SIG-M5 treated with dmso at 0.1 percent for 504 hours (cell line): Measurements from ENCODE around the gene INTS12.
A peak's percentile ranks its signal among the peaks of the same experiment; 100 is the strongest.

ENCODE experiments used
- DNase-seq: peaks from one replicate; lab custom pipeline; 2025; ENCODE audit not compliant: unreplicated experiment; lab: John Stamatoyannopoulos, UW

INTS12 gene

DNA sequence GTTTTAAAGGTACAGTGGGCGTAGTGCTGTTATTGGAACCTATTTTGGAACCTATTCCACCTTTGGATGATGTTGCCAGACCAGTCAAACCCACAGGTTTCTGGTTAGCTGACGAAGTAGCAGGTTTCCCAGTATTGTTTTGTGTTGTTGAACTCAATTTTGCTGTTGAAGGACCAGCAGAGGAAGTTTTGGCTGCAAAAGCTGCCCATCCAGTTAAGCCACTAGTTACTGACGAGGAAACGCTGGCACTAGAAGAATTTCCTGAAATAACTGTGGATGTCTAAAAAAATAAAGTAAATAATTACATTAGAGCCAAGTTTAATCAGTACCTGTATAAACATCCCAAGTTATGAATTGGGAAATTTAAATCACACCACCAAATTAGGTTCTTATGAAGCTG lies 25.5 kb downstream of the INTS12 start:
- DNase-seq, result peak; percentile 43

- no peak for DNase-seq
Observed at GRCh38 chr4:105679186-105679585, 29.3 kb downstream of the INTS12 start.

DNA sequence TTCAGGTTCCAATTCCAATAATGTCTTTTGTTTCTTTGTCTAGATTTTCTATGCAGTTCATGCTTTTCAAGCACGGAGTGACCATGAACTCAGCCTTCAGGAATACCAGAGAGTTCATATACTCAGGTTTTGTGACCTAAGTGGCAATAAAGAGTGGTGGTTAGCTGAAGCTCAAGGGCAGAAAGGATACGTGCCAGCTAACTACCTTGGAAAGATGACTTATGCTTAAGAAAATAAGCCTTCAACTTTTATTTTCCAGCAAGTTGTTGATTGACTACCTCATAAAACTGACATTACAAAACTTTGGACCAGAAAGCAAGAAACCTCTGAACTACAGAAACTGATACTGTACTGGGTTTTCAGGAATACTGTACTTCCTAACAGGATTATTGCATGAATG lies 30.8 kb downstream of the INTS12 start:
- DNase-seq, result no peak

- DNase-seq, result no peak
Observed at GRCh38 chr4:105674011-105674410, 34.5 kb downstream of the INTS12 start.

GRCh38 chr4:105671301-105671700 lies 37.2 kb downstream of the INTS12 start:
- DNase-seq, result no peak

DNA sequence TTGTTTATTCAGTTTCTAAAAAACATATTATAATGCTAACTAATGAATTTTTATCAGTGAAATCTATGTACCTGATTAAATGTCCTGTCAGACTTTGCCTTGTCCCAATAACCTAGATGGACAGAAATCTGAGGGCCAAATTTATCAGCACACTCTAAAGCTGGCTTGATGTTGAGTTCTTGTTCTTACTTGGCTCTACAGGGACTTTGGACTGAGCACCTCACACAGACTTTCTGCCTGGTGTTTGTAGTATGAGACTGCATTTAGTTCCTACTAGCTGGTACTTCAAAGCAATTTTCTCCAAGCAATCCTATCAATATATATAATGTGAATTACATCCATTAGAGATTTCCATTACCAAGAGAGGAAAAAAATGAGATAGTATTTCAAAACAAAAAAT lies 37.8 kb downstream of the INTS12 start:
- no peak for DNase-seq

DNA sequence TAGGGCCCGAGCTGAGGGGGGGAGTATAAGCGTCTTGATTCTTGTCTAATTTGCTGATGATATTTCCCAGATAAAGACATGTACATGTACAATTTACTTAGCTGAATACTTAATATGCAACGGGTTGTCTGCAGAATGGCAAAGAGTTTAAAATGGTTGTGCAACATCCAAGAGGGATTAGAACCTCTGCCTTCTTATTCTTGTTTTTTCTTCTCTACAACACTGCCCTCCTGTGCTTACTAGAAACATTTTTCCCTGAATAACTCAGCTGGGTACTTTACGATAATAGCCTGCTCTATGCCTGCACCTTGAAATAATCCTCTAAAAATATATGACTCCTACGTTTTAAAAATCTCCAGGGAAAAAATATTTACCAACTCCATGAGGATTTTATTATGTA lies 41.8 kb downstream of the INTS12 start:
- DNase-seq, result peak; percentile 56

GRCh38 chr4:105662935-105663675 lies 45.4 kb downstream of the INTS12 start:
- no peak for DNase-seq

GRCh38 chr4:105661028-105661427 lies 47.5 kb downstream of the INTS12 start:
- no peak for DNase-seq

- no peak for DNase-seq
Observed at GRCh38 chr4:105659190-105659589, 49.3 kb downstream of the INTS12 start.

GRCh38 chr4:105657117-105657765 lies 51.2 kb downstream of the INTS12 start:
- DNase-seq, result no peak

- no peak for DNase-seq
Observed at GRCh38 chr4:105652286-105652888, 56.1 kb downstream of the INTS12 start.

GRCh38 chr4:105651884-105652283 lies 56.6 kb downstream of the INTS12 start:
- no peak for DNase-seq

DNA sequence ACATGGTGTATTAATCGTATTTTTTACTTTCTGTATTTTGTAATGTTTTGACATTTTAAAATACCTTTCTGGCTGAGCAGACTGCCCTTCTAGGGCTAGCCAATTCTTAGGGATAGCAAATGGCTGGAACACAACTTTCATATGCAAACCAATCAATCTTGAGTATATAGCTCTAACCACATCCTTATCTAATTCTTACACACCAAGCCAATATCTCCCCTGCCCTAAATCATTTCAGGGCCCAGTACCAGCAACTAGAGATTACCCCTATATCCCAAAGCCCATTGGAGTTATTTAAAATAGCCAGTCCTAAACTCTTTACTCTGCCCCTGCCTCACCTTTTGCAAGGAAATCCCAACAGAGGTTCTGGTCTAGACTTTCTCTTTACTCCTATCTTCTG lies 58.3 kb downstream of the INTS12 start:
- DNase-seq, result no peak

GRCh38 chr4:105645440-105645839 lies 63.0 kb downstream of the INTS12 start:
- no peak for DNase-seq

- DNase-seq, result no peak
Observed at GRCh38 chr4:105644257-105644656, 64.2 kb downstream of the INTS12 start.

DNA sequence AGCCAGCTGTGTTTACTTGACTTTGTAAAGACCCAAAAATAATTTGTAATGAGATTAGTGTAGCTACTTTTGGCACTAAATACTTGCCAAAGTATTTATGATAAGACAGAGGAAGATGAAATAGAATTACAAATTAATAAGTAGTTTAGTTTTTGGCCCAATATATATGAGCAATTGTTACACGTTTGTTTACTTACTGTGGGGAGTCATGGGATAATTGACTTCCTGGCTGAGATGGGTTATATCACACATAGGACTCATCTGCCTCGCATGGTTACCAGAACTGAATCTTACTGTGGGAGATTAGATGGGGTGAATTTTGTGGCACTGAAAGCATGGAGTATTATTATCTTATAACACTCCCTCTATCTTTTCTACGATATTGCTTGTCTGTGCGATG lies 66.6 kb downstream of the INTS12 start:
- DNase-seq, result no peak

DNA sequence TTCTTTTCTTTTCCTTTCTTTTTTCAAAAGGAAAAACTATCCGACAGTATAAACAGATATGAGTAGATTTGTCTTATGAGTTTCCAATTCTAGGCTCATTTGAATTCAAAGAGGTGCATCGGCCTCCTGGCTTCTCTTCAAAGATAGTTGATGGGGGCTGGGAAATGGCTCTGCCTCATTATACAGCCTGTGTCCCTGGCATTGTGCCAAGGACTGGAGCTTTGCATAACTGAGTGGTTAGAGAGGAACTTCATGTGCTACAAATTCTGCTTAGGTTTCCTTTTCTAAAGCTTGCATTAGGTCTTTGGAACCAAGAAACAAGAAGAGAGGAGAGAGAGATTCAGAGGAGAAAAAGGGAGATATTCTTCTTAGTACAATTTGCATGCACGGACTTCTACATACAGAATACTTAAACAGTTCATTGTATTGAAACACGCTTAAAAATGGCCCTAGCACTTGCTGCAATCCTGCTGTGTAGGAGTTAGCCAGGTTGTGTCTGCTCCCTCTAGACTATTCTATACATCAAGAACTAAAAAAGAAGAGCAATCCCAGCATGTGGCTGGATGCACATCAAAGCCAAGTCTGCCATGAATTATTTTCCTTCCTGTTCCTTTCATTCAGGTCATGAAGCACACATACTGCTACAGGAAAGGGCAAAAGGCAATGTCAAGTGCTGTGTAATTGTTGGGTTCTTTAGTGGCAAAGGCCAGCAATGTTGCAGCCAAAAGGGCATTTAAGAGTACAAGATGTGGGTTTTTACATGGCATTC lies 70.9 kb downstream of the INTS12 start:
- peak; percentile 10 for DNase-seq

GRCh38 chr4:105634402-105635080 lies 73.9 kb downstream of the INTS12 start:
- DNase-seq, result no peak

DNA sequence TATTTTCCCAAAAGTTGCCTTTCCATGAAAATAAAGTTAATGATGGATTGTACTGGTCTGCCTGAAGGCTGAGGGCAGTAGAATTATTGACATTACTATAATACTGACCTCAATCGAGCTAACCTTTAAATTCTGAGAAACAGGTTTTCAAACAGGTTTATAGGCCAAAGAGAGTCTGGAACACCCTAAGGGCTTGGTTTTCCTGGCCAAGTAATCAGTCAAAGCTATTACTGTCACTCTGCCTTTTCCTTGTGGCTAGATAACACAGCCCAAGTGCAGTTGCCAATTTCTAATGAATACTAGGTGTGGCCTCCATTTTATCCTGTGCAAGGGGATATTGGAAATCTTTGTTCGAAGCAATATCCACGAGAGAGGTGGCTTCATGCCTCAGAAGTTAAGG lies 75.2 kb downstream of the INTS12 start:
- peak; percentile 58 for DNase-seq
